Measurements from ENCODE around the gene AGAP1.

DNA sequence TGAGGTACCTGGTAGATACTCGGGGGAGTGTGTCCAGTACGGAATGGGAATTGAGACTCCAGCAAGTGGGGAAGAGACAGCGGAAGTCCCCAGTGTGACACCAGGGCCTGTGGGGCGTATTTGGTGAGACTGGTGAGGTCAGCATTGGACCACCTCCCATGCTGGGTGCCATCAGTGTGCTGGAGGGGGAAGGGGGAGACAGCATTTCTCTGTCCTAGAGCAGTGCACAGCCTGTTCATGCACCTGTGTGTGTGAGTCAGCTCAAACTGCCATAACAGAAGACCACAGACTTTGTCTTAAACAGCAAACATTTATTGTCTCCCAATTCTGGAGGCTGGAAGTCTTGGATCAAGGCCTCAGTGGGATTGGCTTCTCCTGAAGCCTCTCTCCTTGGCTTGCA, 372.5 kb downstream of the AGAP1 start:
- TF ChIP-seq, protein P1, sequence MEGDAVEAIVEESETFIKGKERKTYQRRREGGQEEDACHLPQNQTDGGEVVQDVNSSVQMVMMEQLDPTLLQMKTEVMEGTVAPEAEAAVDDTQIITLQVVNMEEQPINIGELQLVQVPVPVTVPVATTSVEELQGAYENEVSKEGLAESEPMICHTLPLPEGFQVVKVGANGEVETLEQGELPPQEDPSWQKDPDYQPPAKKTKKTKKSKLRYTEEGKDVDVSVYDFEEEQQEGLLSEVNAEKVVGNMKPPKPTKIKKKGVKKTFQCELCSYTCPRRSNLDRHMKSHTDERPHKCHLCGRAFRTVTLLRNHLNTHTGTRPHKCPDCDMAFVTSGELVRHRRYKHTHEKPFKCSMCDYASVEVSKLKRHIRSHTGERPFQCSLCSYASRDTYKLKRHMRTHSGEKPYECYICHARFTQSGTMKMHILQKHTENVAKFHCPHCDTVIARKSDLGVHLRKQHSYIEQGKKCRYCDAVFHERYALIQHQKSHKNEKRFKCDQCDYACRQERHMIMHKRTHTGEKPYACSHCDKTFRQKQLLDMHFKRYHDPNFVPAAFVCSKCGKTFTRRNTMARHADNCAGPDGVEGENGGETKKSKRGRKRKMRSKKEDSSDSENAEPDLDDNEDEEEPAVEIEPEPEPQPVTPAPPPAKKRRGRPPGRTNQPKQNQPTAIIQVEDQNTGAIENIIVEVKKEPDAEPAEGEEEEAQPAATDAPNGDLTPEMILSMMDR (IDR thresholded peaks at IDR 0.05; ENCODE audit: low read depth, low read length, poor library complexity, severe bottlenecking), result no peak
- no peak for TF ChIP-seq EZH2phosphoT487 (IDR thresholded peaks at IDR 0.05; ENCODE audit: borderline replicate concordance, low read length)

Measured in DOHH2 (cell line).